NCI-H446 (cell line): ENCODE results near the gene FST.

Source experiments
- DNase-seq, 2 experiments: peaks; one replicate each; lab custom pipeline; 2025; lab: John Stamatoyannopoulos, UW

Gene FST

GRCh38 chr5:53473633-53474032 is 6.8 kb upstream of the FST start:
- no peak for DNase-seq

GRCh38 chr5:53475320-53475719 is 5.1 kb upstream of the FST start:
- no peak for DNase-seq

DNA sequence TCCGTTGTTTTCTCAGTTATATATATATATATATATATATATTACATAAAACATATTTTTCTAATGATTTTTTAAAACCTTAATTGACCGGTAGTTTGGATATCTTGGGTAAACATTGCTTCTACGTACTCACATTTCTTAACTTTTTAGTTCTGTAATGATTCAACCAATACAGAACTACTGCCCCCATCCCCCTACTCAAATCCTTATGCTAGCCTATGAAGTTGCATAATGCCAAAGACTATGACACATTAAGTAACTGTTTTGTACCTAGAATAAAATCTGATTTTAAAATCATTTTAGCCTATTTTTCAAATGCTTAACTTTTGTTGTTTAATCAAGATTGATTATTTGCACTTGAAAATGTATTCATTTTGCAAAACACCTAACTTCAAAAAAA is 4.4 kb upstream of the FST start:
- no peak for DNase-seq

GRCh38 chr5:53476531-53477480 is 3.6 kb upstream of the FST start:
- DNase-seq: no peak

DNA sequence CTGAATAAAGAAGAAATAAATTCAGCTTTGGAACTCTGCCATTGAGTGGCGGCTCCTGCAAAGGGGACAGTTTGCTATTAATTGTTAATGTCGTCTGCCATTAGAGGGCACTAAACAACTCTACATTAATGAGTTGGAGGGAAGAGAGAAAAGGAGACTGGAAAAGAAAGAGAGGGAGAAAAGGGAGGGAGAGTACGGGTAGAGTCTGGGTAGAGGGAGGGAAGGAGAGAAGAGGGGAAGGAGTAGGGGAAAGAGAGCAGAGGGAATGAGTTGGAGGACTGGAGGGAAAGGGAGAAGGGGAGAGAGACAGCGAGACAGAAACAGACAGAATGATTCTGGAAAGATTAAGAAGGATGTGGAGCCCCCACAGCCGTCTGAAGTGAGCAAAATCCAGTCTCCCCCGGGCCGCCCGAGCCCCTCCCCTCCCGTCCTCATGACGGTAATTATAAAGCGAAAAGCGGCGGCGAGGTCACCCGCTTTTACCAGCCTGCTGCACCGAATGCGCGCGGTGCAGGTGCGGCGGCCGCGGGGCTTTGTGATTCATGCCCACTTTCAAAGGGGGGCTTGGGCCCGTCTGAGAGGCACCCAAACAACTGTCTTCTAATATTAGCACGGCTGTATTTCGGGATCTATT is 1.9 kb upstream of the FST start:
- peak; percentile 33 to 78 for DNase-seq

DNA sequence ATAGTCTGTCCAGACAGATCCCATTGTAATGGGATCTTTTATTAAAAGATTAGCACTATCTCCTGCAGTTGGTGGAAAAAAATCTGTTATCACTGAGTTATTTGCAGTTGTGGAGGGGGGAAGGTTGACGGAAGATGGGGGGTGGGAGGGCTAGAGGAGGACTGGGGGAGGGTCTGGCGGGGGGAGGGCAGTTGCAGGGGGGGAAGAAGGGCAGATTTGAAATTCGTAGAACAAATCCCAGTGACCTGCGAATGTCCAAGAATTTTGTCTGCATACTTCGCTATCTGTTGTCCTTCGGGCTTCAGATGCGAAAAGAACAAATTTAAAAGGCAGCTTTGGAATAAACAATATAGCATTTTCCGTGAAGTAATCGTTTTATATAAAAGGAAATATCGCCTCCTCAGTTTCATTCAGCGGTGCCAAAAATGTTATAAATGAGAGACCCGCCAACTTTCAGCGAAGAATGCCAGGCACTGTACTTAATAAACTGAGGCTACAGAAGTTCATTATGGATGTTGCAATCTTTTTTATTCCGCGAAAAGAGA is 1.3 kb upstream of the FST start:
- DNase-seq: no peak

DNA sequence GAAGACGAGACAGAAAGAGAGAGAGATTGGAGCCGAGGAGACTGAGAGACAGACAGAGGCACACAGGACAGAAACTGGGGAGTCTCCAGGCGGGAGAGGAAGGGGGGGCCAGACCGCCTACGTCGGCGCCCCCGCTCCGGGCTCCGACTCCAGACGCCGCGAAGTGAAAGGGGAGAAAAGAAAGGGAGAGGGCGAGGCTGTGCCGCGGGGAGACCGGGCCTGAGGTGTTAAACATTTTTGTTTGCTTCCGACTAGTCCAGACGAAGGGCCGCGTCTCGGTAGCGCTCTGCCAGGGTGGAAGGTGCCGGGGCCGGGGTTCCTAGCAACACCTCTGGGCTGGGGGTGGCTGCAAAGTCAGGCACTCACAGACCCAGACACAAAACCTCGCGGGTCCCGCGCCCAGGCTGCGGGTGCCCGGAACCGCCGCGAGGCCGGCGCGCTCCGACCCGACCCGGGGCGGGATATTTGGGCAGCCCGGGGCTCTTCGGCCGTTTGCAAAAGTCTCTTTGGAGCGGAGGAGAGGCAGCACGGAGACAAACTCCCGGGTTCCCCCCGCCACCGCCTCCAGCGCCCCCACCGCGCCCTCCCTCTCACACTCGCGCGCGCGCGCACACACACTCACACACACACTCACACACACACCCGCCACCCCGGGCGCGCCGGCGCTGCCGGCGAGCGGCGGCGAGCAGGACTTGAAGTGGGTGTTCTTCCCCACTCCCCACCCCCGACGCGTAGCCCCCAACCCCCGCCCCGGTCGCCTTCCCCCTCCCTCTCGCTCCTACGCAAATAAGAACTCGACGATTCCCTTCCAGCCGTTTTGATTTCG is 626 bp upstream of the FST start:
- peak in 1 of 2 experiments; percentile 47 for DNase-seq

GRCh38 chr5:53481159-53481886 is 894 bp downstream of the FST start:
- DNase-seq: no peak

DNA sequence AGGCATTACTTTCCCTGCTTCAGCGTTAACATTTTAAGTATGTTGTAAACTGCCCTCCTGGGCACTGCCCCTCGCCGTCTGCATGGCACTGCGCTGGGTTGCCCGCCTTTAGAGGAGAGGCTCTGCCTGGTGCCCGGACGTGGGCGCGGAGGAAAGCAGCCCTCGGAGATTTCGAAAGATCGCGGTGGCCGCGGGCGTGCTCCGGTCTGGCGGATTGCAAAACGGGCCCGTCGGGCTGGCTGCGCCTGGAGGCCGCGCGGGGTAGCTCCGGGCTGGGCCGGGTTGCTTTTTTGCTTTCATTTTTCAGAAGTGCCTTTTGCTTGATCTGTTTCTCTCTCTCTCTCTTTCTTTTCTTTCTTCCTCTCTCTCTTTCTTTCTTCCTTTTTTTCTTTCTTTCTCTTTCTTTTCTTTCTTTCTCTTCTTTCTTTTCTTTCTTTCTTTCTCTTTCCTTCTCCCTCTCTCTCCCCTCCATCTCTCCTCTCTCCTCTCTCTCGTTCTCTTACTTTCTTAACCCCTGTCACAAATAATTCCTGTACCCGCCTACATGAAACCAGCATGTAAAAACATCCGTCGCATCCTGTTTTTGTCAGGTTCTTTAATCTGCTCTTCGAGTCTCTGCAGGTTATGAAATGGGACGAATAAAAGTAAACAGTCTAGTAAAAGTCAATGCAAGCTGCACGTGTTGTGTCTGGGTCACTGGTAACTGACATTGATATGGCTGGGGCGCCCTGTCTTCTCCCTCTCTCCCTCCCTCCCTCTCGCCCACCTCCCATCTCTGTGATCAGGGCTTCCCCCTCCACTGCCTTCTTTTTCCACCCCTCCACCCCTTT is 1.7 kb downstream of the FST start:
- DNase-seq: no peak

DNA sequence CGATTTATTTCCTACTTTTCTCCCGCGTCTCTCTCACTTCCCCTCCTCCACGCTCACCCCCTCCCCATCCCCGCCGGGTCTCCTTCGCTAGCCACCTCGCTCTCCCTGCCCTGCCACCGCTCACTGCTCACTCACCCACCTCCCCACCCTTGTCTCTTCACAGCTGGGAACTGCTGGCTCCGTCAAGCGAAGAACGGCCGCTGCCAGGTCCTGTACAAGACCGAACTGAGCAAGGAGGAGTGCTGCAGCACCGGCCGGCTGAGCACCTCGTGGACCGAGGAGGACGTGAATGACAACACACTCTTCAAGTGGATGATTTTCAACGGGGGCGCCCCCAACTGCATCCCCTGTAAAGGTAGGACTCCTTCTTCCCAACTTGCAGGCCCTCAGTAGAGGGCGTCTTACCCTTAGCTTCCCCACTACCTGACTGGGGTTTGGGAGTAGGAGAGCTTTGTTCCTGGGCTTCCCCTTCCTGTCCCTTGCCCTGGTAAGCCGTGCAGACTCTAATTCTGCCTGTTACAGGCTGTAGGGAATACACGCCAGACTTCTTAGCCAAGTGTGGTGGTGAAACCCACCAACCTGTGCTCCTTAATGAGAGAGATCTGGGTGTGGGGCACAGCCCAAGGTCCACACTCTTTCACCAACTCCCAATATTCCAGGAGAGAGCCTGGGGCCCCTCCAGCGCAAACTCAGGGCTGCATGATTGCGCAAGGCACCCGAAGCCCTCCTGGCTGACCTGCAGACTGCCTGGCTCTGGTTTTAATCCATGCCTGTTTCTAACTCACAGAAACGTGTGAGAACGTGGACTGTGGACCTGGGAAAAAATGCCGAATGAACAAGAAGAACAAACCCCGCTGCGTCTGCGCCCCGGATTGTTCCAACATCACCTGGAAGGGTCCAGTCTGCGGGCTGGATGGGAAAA is 2.5 kb downstream of the FST start:
- DNase-seq: no peak

GRCh38 chr5:53487436-53487835 is 7.0 kb downstream of the FST start:
- no peak for DNase-seq

GRCh38 chr5:53488195-53488722 is 7.8 kb downstream of the FST start:
- DNase-seq: no peak

GRCh38 chr5:53490747-53491146 is 10.3 kb downstream of the FST start:
- peak; percentile 28 to 73 for DNase-seq

DNA sequence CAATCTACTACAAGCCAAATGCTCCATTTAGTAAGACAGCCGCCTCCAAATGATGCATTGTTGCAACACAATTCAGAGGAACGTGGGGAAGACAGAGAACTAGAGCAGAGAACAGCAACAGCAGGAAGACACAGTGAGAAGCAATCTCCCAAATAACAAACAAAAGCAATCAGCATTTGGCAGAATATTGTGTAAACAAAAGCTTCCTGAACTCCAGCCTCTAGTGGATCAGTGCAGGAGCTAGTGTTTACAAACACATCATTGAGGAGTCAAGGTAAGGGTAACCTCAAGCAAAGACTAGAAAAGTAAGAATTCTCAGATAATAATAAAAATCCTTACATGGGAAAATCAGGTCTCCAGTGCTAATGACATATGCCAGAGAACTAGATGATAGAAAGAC is 20.6 kb downstream of the FST start:
- no peak for DNase-seq

GRCh38 chr5:53503562-53504218 is 23.3 kb downstream of the FST start:
- DNase-seq: no peak

- DNase-seq: no peak
These were observed 26.6 kb downstream of the FST start for GRCh38 chr5:53507013-53507412.

DNA sequence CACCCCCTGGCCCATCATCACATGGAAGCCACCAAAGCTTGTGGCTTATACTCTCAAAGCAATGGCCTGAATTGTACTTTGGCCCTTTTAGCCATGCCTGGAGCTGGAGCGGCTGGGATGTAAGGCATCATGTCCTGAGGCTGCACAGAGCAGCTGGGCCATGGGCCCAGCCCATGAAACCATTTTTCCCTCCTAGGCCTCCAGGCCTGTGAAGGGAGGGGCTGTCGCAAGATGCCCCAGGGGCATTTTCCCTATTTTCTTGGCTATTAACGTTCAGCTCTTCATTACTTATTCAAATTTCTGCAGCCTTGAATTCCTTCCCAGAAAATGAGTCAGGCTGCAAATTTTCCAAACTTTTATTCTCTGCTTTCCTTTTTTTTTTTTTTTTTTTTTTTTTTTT is 27.7 kb downstream of the FST start:
- DNase-seq: no peak

- DNase-seq: no peak
These were observed 32.1 kb downstream of the FST start for GRCh38 chr5:53512539-53512938.

DNA sequence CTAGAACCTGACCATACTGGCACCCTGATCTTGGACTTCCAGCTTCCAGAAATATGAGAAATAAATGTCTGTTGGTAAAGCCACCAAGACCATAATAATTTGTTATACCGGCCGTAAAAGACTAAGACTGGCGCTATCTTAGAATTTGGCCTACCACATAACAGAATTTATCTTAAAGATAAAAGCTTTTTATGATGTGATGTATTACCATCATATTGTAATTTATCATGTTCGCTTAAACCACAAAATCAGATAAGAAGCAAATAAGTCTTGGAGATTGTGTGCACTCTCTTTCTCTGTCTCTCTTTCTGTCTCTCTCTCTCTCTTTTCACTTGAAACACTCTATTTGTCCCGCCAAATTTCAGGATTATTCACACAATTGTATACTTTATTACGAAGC is 35.6 kb downstream of the FST start:
- no peak for DNase-seq
